Hepatocyte (in vitro differentiated cells): ENCODE data around the gene PRKCI. TPM values are rescaled to one million over a fixed set of nuclear protein-coding genes. Genes with fewer than 3 reads are reported as not detected.
"Not testable (repeated sequence)": the region's sequence is repeated elsewhere in the genome, so short reads cannot be mapped to it uniquely, and the experiment has no call there.

Experiments
- DNase-seq: peaks from one replicate; pipeline ENCODE4 v3.0.0-alpha.2; 2016; ENCODE audit warnings: low spot score
- H2AFZ ChIP-seq: fragments of 200-600 bp; sonication (generic); 2 replicates; pipeline ENCODE4 v1.6.0; 2016; ENCODE audit warnings: antibody characterized with exemption, mild to moderate bottlenecking
- H3K27ac ChIP-seq: fragments of 200-600 bp; sonication (generic); 2 replicates; pipeline ENCODE4 v1.5.1; 2016; ENCODE audit warnings: mild to moderate bottlenecking
- H3K27me3 ChIP-seq: fragments of 200-600 bp; sonication (generic); 2 replicates; pipeline ENCODE4 v1.6.1; 2016
- H3K36me3 ChIP-seq: fragments of 200-600 bp; sonication (generic); replicated peaks from 2 replicates; pipeline ENCODE4 v1.5.1; 2016; ENCODE audit warnings: low read depth; ENCODE audit not compliant: insufficient read depth
- H3K4me1 ChIP-seq: fragments of 200-600 bp; sonication (generic); 2 replicates; pipeline ENCODE4 v1.5.1; 2016; ENCODE audit warnings: mild to moderate bottlenecking, moderate library complexity; ENCODE audit not compliant: insufficient read depth
- H3K4me2 ChIP-seq: fragments of 200-600 bp; sonication (generic); 2 replicates; pipeline ENCODE4 v1.6.0; 2016
- H3K4me3 ChIP-seq: fragments of 200-600 bp; sonication (generic); 2 replicates; pipeline ENCODE4 v1.5.1; 2016; ENCODE audit warnings: mild to moderate bottlenecking
- H3K79me2 ChIP-seq: fragments of 200-600 bp; sonication (generic); 2 replicates; pipeline ENCODE4 v1.6.0; 2017; ENCODE audit warnings: mild to moderate bottlenecking
- H3K9me2 ChIP-seq: fragments of 200-600 bp; sonication (generic); replicated peaks from 2 replicates; pipeline ENCODE4 v1.6.0; 2017; ENCODE audit warnings: mild to moderate bottlenecking; ENCODE audit not compliant: insufficient read depth
- H3K9me3 ChIP-seq: fragments of 200-600 bp; sonication (generic); 2 replicates; pipeline ENCODE4 v1.5.1; 2016; ENCODE audit warnings: low read depth, mild to moderate bottlenecking
- H4K20me1 ChIP-seq: fragments of 200-600 bp; sonication (generic); 2 replicates; pipeline ENCODE4 v1.6.0; 2016; ENCODE audit warnings: mild to moderate bottlenecking; ENCODE audit not compliant: insufficient read depth, poor library complexity, severe bottlenecking
- CTCF ChIP-seq: fragments of 200-600 bp; sonication (generic); IDR thresholded peaks from 2 replicates; pipeline ENCODE4 v1.5.1; 2016; ENCODE audit warnings: antibody characterized with exemption, mild to moderate bottlenecking; ENCODE audit not compliant: poor library complexity
- EZH2 ChIP-seq: fragments of 200-600 bp; sonication (generic); IDR thresholded peaks from 2 replicates; pipeline ENCODE4 v1.6.1; 2016; ENCODE audit warnings: antibody characterized with exemption, mild to moderate bottlenecking, borderline replicate concordance
- EZH2phosphoT487 ChIP-seq: fragments of 200-600 bp; sonication (generic); IDR thresholded peaks from one replicate; pipeline ENCODE4 v1.6.1; 2018; ENCODE audit warnings: antibody characterized with exemption, mild to moderate bottlenecking, low read depth, moderate library complexity; ENCODE audit not compliant: unreplicated experiment, severe bottlenecking
- WGBS: methylation state at CpG from one replicate; pipeline ENCODE4 v1.1.6; 2016; ENCODE audit warnings: low lambda C conversion rate; ENCODE audit errors: missing lambda C conversion rate; 5-methylcytosine and 5-hydroxymethylcytosine counted together
- polyA plus RNA-seq: library from polyadenylated mRNA; unstranded; fragments of >200 nt; fragmentation: Nextera tagmentation; extraction: Ambion mirVana; gene quantifications from 2 replicates; pipeline ENCODE4 v1.2.1, GENCODE V29; 2016
- total RNA-seq: library from RNA; depleted of rRNA; stranded (reverse); fragments of >200 nt; gene quantifications from 2 replicates; pipeline ENCODE4 v1.2.3, GENCODE V29; 2014

Gene PRKCI
- total and polyA plus RNA-seq, 2 experiments from 2014 or later = 28.6 to 47.3 TPM

GRCh38 chr3:170327040-170327808 is 105.0 kb downstream of the PRKCI start:
- Histone ChIP-seq H3K79me2 (no peaks in the 10 kb centered on the region), H2AFZ (no peak overlapping the region), H3K36me3 (no peaks in the 10 kb centered on the region), H3K9me3 (no peaks in the 10 kb centered on the region), H3K9me2 (no peaks in the 10 kb centered on the region), H3K27me3 (no peaks in the 10 kb centered on the region), H3K27ac (no peak overlapping the region), H4K20me1 (no peaks in the 10 kb centered on the region), H3K4me2 (no peak overlapping the region), H3K4me1 (peaks cover 18% of the 10 kb centered on the region), H3K4me3 (no peak overlapping the region)
- DNase-seq = no peak
- no peak for TF ChIP-seq EZH2phosphoT487
- TF ChIP-seq CTCF = no peak
- TF ChIP-seq EZH2 = no peak
- WGBS = 96% methylated on average over 24 of the region's 24 CpGs

GRCh38 chr3:170327868-170328548 is 105.8 kb downstream of the PRKCI start:
- not testable (repeated sequence) for H3K79me2 ChIP-seq, H3K9me3 ChIP-seq, DNase-seq, H4K20me1 ChIP-seq, H3K27me3 ChIP-seq, H3K27ac ChIP-seq, H3K4me3 ChIP-seq, H3K9me2 ChIP-seq, H3K4me2 ChIP-seq, H3K36me3 ChIP-seq, H2AFZ ChIP-seq
- 90% methylated on average over 7 of the region's 7 CpGs for WGBS
- peaks cover 16% of the 10 kb centered on the region for H3K4me1 ChIP-seq

GRCh38 chr3:170330366-170330765 is 108.1 kb downstream of the PRKCI start:
- Histone ChIP-seq H4K20me1 (no peaks in the 10 kb centered on the region), H3K4me2 (peak overlapping the region; percentile 5), H3K27ac (peak overlapping the region; percentile 94), H3K9me2 (no peaks in the 10 kb centered on the region), H3K4me1 (peaks cover 13% of the 10 kb centered on the region), H2AFZ (no peak overlapping the region), H3K36me3 (no peaks in the 10 kb centered on the region), H3K9me3 (no peaks in the 10 kb centered on the region), H3K4me3 (no peak overlapping the region), H3K27me3 (no peaks in the 10 kb centered on the region), H3K79me2 (no peaks in the 10 kb centered on the region)
- no peak for TF ChIP-seq EZH2
- TF ChIP-seq EZH2phosphoT487 = no peak
- no peak for TF ChIP-seq CTCF
- DNase-seq = peak; percentile 69
- 59% methylated on average over 5 of the region's 5 CpGs for WGBS

GRCh38 chr3:170331143-170331542 is 108.9 kb downstream of the PRKCI start:
- TF ChIP-seq CTCF = no peak
- TF ChIP-seq EZH2phosphoT487 = no peak
- no peak for TF ChIP-seq EZH2
- 60% methylated on average over 4 of the region's 4 CpGs for WGBS
- Histone ChIP-seq H4K20me1 (no peaks in the 10 kb centered on the region), H3K9me3 (no peaks in the 10 kb centered on the region), H3K4me1 (peaks cover 13% of the 10 kb centered on the region), H3K4me2 (peak overlapping the region; percentile 5), H3K4me3 (no peak overlapping the region), H3K27ac (peak overlapping the region; percentile 94), H2AFZ (no peak overlapping the region), H3K36me3 (no peaks in the 10 kb centered on the region), H3K27me3 (no peaks in the 10 kb centered on the region), H3K9me2 (no peaks in the 10 kb centered on the region), H3K79me2 (no peaks in the 10 kb centered on the region)
- peak; percentile 85 for DNase-seq
